Liver (tissue), 9 donors: ENCODE results near the gene TBC1D9. TPM values are rescaled to one million over a fixed set of nuclear protein-coding genes. Genes with fewer than 3 reads are reported as not detected.

ENCODE experiments used
- DNase-seq: peaks from one replicate; pipeline ENCODE4 v3.0.0-alpha.2; 2017; ENCODE audit warnings: low spot score
- H3K27ac ChIP-seq, 2 donors: one replicate each; pipeline ENCODE4 v1.7.0; 2013; ENCODE audit warnings: inconsistent platforms in 2 of 2, low read length in 2 of 2, control low read depth in 1 of 2, low read depth in 1 of 2, mild to moderate bottlenecking in 1 of 2
- H3K27me3 ChIP-seq, 4 donors: one replicate each; pipeline versions ENCODE4 v1.6.1 to v1.7.0; 2013; ENCODE audit warnings: low read length in 3 of 4, inconsistent platforms in 1 of 4, mild to moderate bottlenecking in 1 of 4, moderate library complexity in 1 of 4; ENCODE audit not compliant: control insufficient read depth in 4 of 4, insufficient read depth in 4 of 4
- H3K36me3 ChIP-seq, 4 donors: one replicate each; pipeline versions ENCODE4 v1.6.1 to v1.7.0; 2013; ENCODE audit warnings: low read length in 3 of 4, mild to moderate bottlenecking in 3 of 4, low read depth in 1 of 4, moderate library complexity in 1 of 4; ENCODE audit not compliant: control insufficient read depth in 4 of 4, insufficient read depth in 3 of 4
- H3K4me1 ChIP-seq, 4 donors: one replicate each; pipeline versions ENCODE4 v1.6.1 to v1.7.0; 2013; ENCODE audit warnings: low read length in 3 of 4, mild to moderate bottlenecking in 3 of 4, moderate library complexity in 1 of 4; ENCODE audit not compliant: control insufficient read depth in 4 of 4, insufficient read depth in 4 of 4
- H3K4me3 ChIP-seq, 3 donors: one replicate each; pipeline versions ENCODE4 v1.6.1 to v1.7.0; 2013; ENCODE audit warnings: low read length in 3 of 3, control low read depth in 1 of 3, low read depth in 1 of 3, mild to moderate bottlenecking in 1 of 3
- H3K9ac ChIP-seq, 2 donors: one replicate each; pipeline ENCODE4 v1.7.0; 2013; ENCODE audit warnings: low read length in 2 of 2, mild to moderate bottlenecking in 2 of 2, moderate library complexity in 2 of 2, control low read depth in 1 of 2, low read depth in 1 of 2
- H3K9me3 ChIP-seq, 4 donors: one replicate each; pipeline versions ENCODE4 v1.6.1 to v1.7.0; 2013; ENCODE audit warnings: low read length in 3 of 4; ENCODE audit not compliant: control insufficient read depth in 4 of 4
- EGR1 ChIP-seq, 2 donors: IDR thresholded peaks; 2 replicates each; pipeline ENCODE4 v1.6.1; 2016 to 2018; ENCODE audit warnings: antibody characterized with exemption in 2 of 2, low read depth in 2 of 2
- HNF4A ChIP-seq, 2 donors: conservative IDR thresholded peaks; 2 replicates each; pipeline ENCODE4 v1.6.1; 2016; ENCODE audit warnings: antibody characterized with exemption in 2 of 2, mild to moderate bottlenecking in 2 of 2
- NR2F2 ChIP-seq: IDR thresholded peaks from 2 replicates; pipeline ENCODE4 v1.6.1; 2016; ENCODE audit warnings: antibody characterized with exemption
- RAD21 ChIP-seq, 2 donors: IDR thresholded peaks; 2 replicates each; pipeline ENCODE4 v1.6.1; 2016; ENCODE audit warnings: antibody characterized with exemption in 2 of 2, mild to moderate bottlenecking in 2 of 2
- RXRA ChIP-seq, 2 donors: IDR thresholded peaks; 2 replicates each; pipeline ENCODE4 v1.6.1; 2017 to 2018; ENCODE audit warnings: antibody characterized with exemption in 2 of 2, mild to moderate bottlenecking in 1 of 2
- TAF1 ChIP-seq: conservative IDR thresholded peaks from 2 replicates; pipeline ENCODE4 v1.6.1; 2016; ENCODE audit warnings: antibody characterized with exemption, mild to moderate bottlenecking
- WGBS: extraction: QIAGEN DNeasy Blood & Tissue Kit; methylation state at CpG from one replicate; pipeline ENCODE4 v1.1.7; 2013; 5-methylcytosine and 5-hydroxymethylcytosine counted together
- polyA plus RNA-seq, 2 donors: library from polyadenylated mRNA; stranded (reverse) in 1 of 2; unstranded in 1 of 2; fragments of 200-250 nt in 1 of 2; fragments of >200 nt in 1 of 2; fragmentation: Nextera tagmentation in 1 of 2; extraction: Ambion mirVana in 1 of 2; gene quantifications; one replicate each; pipeline versions ENCODE4 v1.2.1 to v1.2.3, GENCODE V29; 2013 to 2015
- total RNA-seq, 2 donors: library from RNA; depleted of rRNA; stranded (reverse); fragments of >200 nt; gene quantifications; one replicate each; pipeline ENCODE4 v1.2.3, GENCODE V29; 2014
- TF ChIP-seq, protein P1 (sequence below): IDR thresholded peaks from 2 replicates; pipeline ENCODE4 v1.6.1; 2016; ENCODE audit warnings: antibody characterized with exemption, mild to moderate bottlenecking
- TF ChIP-seq, protein P2 (sequence below): fragments of 150-350 bp; IDR thresholded peaks from 2 replicates; pipeline ENCODE4 v1.5.1; 2017; ENCODE audit warnings: improper control_type of control experiment, low read depth, low read length; ENCODE audit not compliant: missing input control
- donor health status: healthy.
- donor health status: healthy.
- donor health status: healthy.
- donor health status: healthy.
- donor health status: healthy.

The TBC1D9 gene
- total and polyA plus RNA-seq, 4 donors = 1.4 to 8.5 (median 6.3) TPM

DNA sequence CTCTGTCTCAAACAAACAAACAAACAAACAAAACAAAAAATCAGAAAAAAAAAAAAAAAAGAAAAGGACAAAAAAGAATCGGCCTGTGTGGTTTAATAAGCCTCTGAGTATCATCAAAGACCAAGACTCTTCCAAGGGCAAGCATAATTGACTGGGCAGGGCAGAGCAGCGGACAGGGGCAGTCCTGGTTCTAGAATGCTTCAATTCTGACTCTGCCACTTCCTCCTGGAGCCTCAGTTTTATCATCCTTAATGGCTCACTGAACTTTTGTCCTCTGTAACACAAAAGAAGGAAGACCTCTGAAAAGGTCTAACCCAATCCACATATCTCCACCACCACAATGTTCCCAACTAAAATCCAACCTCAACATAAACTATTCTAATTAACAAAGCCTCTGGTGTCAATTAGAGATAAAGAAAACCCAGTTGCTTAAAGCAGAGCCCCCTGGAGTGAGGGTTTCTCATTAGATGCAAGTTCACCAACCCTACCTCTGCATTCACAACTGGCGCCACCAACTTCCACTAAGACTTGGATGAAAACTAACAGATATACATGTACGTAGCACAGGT, 51.7 kb downstream of the TBC1D9 start:
- Histone ChIP-seq H3K27me3 (no peaks in the 10 kb centered on the region), H3K9me3 (no peaks in the 10 kb centered on the region), H3K9ac (no peak overlapping the region), H3K36me3 (no peaks in the 10 kb centered on the region), H3K27ac (no peak overlapping the region), H3K4me3 (no peak overlapping the region), H3K4me1 (peaks cover 3 to 8% (median 5%) of the 10 kb centered on the region in 4 donors)
- no peak for DNase-seq
- WGBS = 86% methylated on average over 4 of the region's 4 CpGs
- TF ChIP-seq, protein P1, sequence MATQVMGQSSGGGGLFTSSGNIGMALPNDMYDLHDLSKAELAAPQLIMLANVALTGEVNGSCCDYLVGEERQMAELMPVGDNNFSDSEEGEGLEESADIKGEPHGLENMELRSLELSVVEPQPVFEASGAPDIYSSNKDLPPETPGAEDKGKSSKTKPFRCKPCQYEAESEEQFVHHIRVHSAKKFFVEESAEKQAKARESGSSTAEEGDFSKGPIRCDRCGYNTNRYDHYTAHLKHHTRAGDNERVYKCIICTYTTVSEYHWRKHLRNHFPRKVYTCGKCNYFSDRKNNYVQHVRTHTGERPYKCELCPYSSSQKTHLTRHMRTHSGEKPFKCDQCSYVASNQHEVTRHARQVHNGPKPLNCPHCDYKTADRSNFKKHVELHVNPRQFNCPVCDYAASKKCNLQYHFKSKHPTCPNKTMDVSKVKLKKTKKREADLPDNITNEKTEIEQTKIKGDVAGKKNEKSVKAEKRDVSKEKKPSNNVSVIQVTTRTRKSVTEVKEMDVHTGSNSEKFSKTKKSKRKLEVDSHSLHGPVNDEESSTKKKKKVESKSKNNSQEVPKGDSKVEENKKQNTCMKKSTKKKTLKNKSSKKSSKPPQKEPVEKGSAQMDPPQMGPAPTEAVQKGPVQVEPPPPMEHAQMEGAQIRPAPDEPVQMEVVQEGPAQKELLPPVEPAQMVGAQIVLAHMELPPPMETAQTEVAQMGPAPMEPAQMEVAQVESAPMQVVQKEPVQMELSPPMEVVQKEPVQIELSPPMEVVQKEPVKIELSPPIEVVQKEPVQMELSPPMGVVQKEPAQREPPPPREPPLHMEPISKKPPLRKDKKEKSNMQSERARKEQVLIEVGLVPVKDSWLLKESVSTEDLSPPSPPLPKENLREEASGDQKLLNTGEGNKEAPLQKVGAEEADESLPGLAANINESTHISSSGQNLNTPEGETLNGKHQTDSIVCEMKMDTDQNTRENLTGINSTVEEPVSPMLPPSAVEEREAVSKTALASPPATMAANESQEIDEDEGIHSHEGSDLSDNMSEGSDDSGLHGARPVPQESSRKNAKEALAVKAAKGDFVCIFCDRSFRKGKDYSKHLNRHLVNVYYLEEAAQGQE = no peak

DNA sequence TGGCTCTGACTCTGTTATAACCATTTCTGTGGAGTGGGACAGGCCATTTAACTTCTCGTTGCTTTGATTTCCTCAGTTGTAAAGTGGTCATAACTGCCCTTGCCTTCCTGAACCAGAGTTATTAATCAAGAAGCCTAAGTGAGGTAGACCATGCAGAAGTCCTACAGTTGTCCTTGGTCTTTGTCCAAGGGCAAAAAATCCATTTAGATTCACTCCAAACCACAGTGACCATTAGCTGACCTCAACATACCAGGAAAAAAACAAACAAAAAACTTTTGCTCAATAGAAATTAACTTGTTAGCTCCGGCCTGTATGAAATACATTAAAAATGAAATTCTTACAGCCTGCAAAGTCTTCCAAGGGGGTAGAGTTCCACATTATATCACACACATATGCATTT, 52.7 kb downstream of the TBC1D9 start:
- Histone ChIP-seq H3K9me3 (no peaks in the 10 kb centered on the region), H3K36me3 (no peaks in the 10 kb centered on the region), H3K9ac (no peak overlapping the region), H3K4me3 (no peak overlapping the region), H3K4me1 (peaks cover 3 to 8% (median 5%) of the 10 kb centered on the region in 4 donors), H3K27ac (no peak overlapping the region), H3K27me3 (no peaks in the 10 kb centered on the region)
- no peak for DNase-seq
- 21% methylated on average over 2 of the region's 2 CpGs for WGBS
- TF ChIP-seq, protein P1 = no peak
- TF ChIP-seq RAD21 (IDR thresholded peaks at IDR 0.05) = no peak
- TF ChIP-seq TAF1 = no peak
- TF ChIP-seq RXRA (IDR thresholded peaks at IDR 0.05) = peak; percentile 46 to 57
- TF ChIP-seq, protein P2, sequence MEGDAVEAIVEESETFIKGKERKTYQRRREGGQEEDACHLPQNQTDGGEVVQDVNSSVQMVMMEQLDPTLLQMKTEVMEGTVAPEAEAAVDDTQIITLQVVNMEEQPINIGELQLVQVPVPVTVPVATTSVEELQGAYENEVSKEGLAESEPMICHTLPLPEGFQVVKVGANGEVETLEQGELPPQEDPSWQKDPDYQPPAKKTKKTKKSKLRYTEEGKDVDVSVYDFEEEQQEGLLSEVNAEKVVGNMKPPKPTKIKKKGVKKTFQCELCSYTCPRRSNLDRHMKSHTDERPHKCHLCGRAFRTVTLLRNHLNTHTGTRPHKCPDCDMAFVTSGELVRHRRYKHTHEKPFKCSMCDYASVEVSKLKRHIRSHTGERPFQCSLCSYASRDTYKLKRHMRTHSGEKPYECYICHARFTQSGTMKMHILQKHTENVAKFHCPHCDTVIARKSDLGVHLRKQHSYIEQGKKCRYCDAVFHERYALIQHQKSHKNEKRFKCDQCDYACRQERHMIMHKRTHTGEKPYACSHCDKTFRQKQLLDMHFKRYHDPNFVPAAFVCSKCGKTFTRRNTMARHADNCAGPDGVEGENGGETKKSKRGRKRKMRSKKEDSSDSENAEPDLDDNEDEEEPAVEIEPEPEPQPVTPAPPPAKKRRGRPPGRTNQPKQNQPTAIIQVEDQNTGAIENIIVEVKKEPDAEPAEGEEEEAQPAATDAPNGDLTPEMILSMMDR = no peak
- TF ChIP-seq NR2F2 = peak; percentile 63
- no peak for TF ChIP-seq EGR1 (IDR thresholded peaks at IDR 0.05; ENCODE audit: low read depth in 2 of 2)
- TF ChIP-seq HNF4A (conservative IDR thresholded peaks at IDR 0.05) = peak; percentile 62
